Right lobe of liver (tissue), 6 donors: ENCODE data around the gene PTCD3. TPM values are rescaled to one million over a fixed set of nuclear protein-coding genes. Genes with fewer than 3 reads are reported as not detected.

Experiments used
- ATAC-seq, 4 donors: fragments of 200-7000 bp; cut with Tn5 transposase; one replicate each; pipeline ENCODE4 v1.9.1; 2020; ENCODE audit warnings: mild to moderate bottlenecking in 4 of 4, moderate library complexity in 4 of 4
- DNase-seq, 3 donors: peaks; one replicate each; pipeline ENCODE4 v3.0.0-alpha.2; 2020
- H3K27ac ChIP-seq, 3 donors: fragments of 200-600 bp; one replicate each; pipeline ENCODE4 v1.8.0; 2022
- H3K27me3 ChIP-seq, 2 donors: fragments of 200-600 bp; one replicate each; pipeline ENCODE4 v1.8.0; 2022
- H3K36me3 ChIP-seq, 4 donors: fragments of 200-600 bp; sonication (generic) in 1 of 4; one replicate each; pipeline versions ENCODE4 v1.5.1 to v1.8.0; 2017 to 2022; ENCODE audit warnings: control low read depth in 1 of 4
- H3K4me1 ChIP-seq, 4 donors: fragments of 200-600 bp; sonication (generic) in 1 of 4; one replicate each; pipeline versions ENCODE4 v1.5.1 to v1.8.0; 2017 to 2022; ENCODE audit warnings: control low read depth in 1 of 4
- H3K4me3 ChIP-seq, 3 donors: fragments of 200-600 bp; one replicate each; pipeline ENCODE4 v1.8.0; 2022
- H3K9me3 ChIP-seq, 4 donors: fragments of 200-600 bp; sonication (generic) in 1 of 4; one replicate each; pipeline versions ENCODE4 v1.5.1 to v1.8.0; 2017 to 2022; ENCODE audit warnings: control low read depth in 1 of 4
- CTCF ChIP-seq, 4 donors: fragments of 200-600 bp in 3 of 4; fragments of 450-650 bp in 1 of 4; IDR thresholded peaks; one replicate each; pipeline versions ENCODE4 v1.5.1 to v1.8.0; 2016 to 2022; ENCODE audit warnings: antibody characterized with exemption in 4 of 4, mild to moderate bottlenecking in 2 of 4
- POLR2A ChIP-seq: fragments of 450-650 bp; IDR thresholded peaks from one replicate; pipeline ENCODE4 v1.6.1; 2017; ENCODE audit warnings: antibody characterized with exemption, mild to moderate bottlenecking
- WGBS: methylation state at CpG from one replicate; pipeline ENCODE4 v1.1.6; 2018; ENCODE audit warnings: low coverage, low lambda C conversion rate; ENCODE audit not compliant: insufficient coverage; ENCODE audit errors: missing lambda C conversion rate; 5-methylcytosine and 5-hydroxymethylcytosine counted together
- intact Hi-C, 2 donors: fragments of 100-400 bp; cut with DNase I; formaldehyde crosslinking; loops; one replicate each; pipeline versions ENCODE4 v1.11.2 to v1.14.1; 2022
- long read RNA-seq: library from polyadenylated mRNA; unstranded; transcript quantifications from one replicate; pipeline ENCODE4 v2.0.0, GENCODE V29; 2019
- total RNA-seq, 6 experiments: library from RNA; depleted of rRNA in 2 of 6; stranded (reverse); fragments of >200 nt in 2 of 6; fragmentation: NEBNext Ultra II Directional in 3 of 6; extraction: Animal tissue kit (Norgen Biotek cat#: 25700) in 3 of 6; gene quantifications; one replicate each; pipeline versions ENCODE4 v1.1.0 to v1.2.4, GENCODE V29; 2016 to 2023
- donor health status: DM: no; HTN: yes; CAD: no.
- donor health status: DM: no; HTN: no; CAD: no.
- donor health status: DM: no; HTN: no; CAD: no.
- donor health status: DM: no; HTN: yes; CAD: no.
- donor health status: DM: no; HTN: yes; CAD: no.

The PTCD3 gene
- 10 to 100 TPM; 47.6 to 68.2 (median 56.1) TPM for total RNA-seq
- long read RNA-seq, full-length matches to known transcripts: 4 of 8 reads
- long read RNA-seq, partial matches to known transcripts: 1 of 8 reads
- long read RNA-seq, other reads (novel, unspliced or antisense): 3 of 8 reads

- 0% methylated on average over 33 of the region's 44 CpGs for WGBS
- intact Hi-C loops: no loop called here
- Histone ChIP-seq H3K4me1 (peaks cover 0 to 30% (median 11%) of the 10 kb centered on the region in 4 donors), H3K36me3 (peaks cover 0 to 20% (median 13%) of the 10 kb centered on the region in 4 donors), H3K9me3 (no peaks in the 10 kb centered on the region), H3K27ac (peak within 1 kb of the TSS; percentile 52 to 91 (median 90)), H3K4me3 (peak within 1 kb of the TSS; percentile 72 to 88 (median 73)), H3K27me3 (no peaks in the 10 kb centered on the region)
- DNase-seq (peak; percentile 94 to 96 (median 96)), ATAC-seq (peak; percentile 95 to 96 (median 96))
- TF ChIP-seq CTCF (IDR thresholded peaks at IDR 0.05): no peak
- TF ChIP-seq POLR2A: peak; percentile 62
Measured at GRCh38 chr2:86105969-86106945, at the start of gene PTCD3. TSS of gene PTCD3 (plus strand) at chr2:86106235. CDS start at chr2:86106248, 13 bp downstream.

- TF ChIP-seq POLR2A (no peak), CTCF (IDR thresholded peaks at IDR 0.05) (no peak)
- no peak for DNase-seq
- Histone ChIP-seq H3K4me1 (peaks cover 0 to 9% (median 4%) of the 10 kb centered on the region in 4 donors), H3K4me3 (no peak overlapping the region), H3K9me3 (no peaks in the 10 kb centered on the region), H3K36me3 (peaks cover 2 to 13% (median 5%) of the 10 kb centered on the region in 4 donors), H3K27me3 (no peaks in the 10 kb centered on the region), H3K27ac (no peak overlapping the region)
- 97% methylated on average over 4 of the region's 4 CpGs for WGBS
- intact Hi-C loops: no loop called here
- ATAC-seq: no peak
Measured at GRCh38 chr2:86056590-86057331, 49.3 kb upstream of the PTCD3 start.

GRCh38 chr2:86062043-86062442 lies 44.0 kb upstream of the PTCD3 start:
- Histone ChIP-seq H3K9me3 (no peaks in the 10 kb centered on the region), H3K27me3 (no peaks in the 10 kb centered on the region), H3K4me1 (peaks cover 0 to 20% (median 6%) of the 10 kb centered on the region in 4 donors), H3K4me3 (no peak overlapping the region), H3K36me3 (peaks cover 0 to 11% (median 3%) of the 10 kb centered on the region in 4 donors), H3K27ac (peak overlapping the region in 2 of 3 donors; percentile 30 to 62)
- intact Hi-C loops: no loop called here
- DNase-seq (no peak), ATAC-seq (peak; percentile 84 to 97 (median 92))
- WGBS: 12% methylated on average over 2 of the region's 2 CpGs
- no peak for TF ChIP-seq POLR2A

- no peaks in the 10 kb centered on the region for H3K9me3 ChIP-seq
- H3K27ac ChIP-seq: no peak overlapping the region
- no peak for ATAC-seq
- 55% methylated on average over 2 of the region's 2 CpGs for WGBS
- no peak for DNase-seq
- peaks cover 0 to 16% (median 6%) of the 10 kb centered on the region in 4 donors for H3K36me3 ChIP-seq
- H3K4me3 ChIP-seq: no peak overlapping the region
- intact Hi-C loops: no loop called here
- peaks cover 0 to 20% (median 6%) of the 10 kb centered on the region in 4 donors for H3K4me1 ChIP-seq
- H3K27me3 ChIP-seq: no peaks in the 10 kb centered on the region
- TF ChIP-seq POLR2A (no peak), CTCF (IDR thresholded peaks at IDR 0.05) (no peak)
Measured at GRCh38 chr2:86064006-86064405, 42.0 kb upstream of the PTCD3 start.
